WERI-Rb-1 (cell line): Measurements from ENCODE around the gene NFS1.

Experiments
- DNase-seq: peaks from one replicate; pipeline ENCODE4 v3.0.0-alpha.2; 2020
- H3K27ac ChIP-seq: fragments of 250-450 bp; sonication (Bioruptor Pico); 2 replicates; pipeline ENCODE4 v1.5.1; 2020; ENCODE audit warnings: mild to moderate bottlenecking, moderate library complexity
- H3K27me3 ChIP-seq: fragments of 250-450 bp; sonication (Bioruptor Pico); 2 replicates; pipeline ENCODE4 v1.5.1; 2021; ENCODE audit warnings: mild to moderate bottlenecking, low read depth, moderate library complexity; ENCODE audit not compliant: insufficient read depth, severe bottlenecking
- H3K36me3 ChIP-seq: fragments of 250-450 bp; sonication (Bioruptor Pico); 2 replicates; pipeline ENCODE4 v1.5.1; 2020; ENCODE audit warnings: mild to moderate bottlenecking, moderate library complexity
- H3K4me3 ChIP-seq: 2 replicates; pipeline ENCODE4 v1.5.1; 2011; ENCODE audit warnings: low read depth, mild to moderate bottlenecking, control low read depth, low read length
- H3K9me3 ChIP-seq: fragments of 250-450 bp; sonication (Bioruptor Pico); 2 replicates; pipeline ENCODE4 v1.5.1; 2021; ENCODE audit warnings: mild to moderate bottlenecking, moderate library complexity; ENCODE audit not compliant: severe bottlenecking
- CTCF ChIP-seq: IDR thresholded peaks from 2 replicates; pipeline ENCODE4 v1.5.1; 2011; ENCODE audit warnings: low read depth, mild to moderate bottlenecking, control low read depth, inconsistent platforms, low read length

NFS1 gene

GRCh38 chr20:35661053-35661452 lies 38.1 kb downstream of the NFS1 start:
- Histone ChIP-seq H3K36me3 (peaks cover 26% of the 10 kb centered on the region), H3K27ac (no peak overlapping the region), H3K27me3 (no peaks in the 10 kb centered on the region), H3K9me3 (no peaks in the 10 kb centered on the region), H3K4me3 (no peak overlapping the region)
- no peak for TF ChIP-seq CTCF
- no peak for DNase-seq

- Histone ChIP-seq H3K9me3 (no peaks in the 10 kb centered on the region), H3K4me3 (no peak overlapping the region), H3K27ac (no peak overlapping the region), H3K36me3 (peaks cover 27% of the 10 kb centered on the region), H3K27me3 (no peaks in the 10 kb centered on the region)
- no peak for DNase-seq
- TF ChIP-seq CTCF, result no peak
Observed at GRCh38 chr20:35660122-35660937, 38.8 kb downstream of the NFS1 start.

DNA sequence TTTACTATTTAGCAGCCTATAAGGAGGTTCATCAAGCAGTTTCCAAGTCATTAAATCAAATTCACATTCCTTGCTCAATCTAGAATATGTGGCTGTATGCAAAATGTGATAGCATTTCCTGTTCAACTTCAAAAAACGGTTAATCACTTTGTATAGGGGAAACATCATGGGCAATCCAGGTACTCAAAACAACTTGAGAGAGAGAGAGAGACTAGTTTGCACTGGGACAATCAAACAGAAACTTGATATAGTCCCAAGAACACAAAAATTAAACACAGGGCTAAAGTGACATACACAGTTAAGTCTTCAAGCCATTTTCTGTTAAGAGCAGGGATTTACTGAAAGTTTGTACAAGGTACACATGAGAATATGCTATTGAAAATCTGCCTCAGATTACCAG lies 41.9 kb downstream of the NFS1 start:
- Histone ChIP-seq H3K27me3 (no peaks in the 10 kb centered on the region), H3K4me3 (no peak overlapping the region), H3K36me3 (peaks cover 48% of the 10 kb centered on the region), H3K27ac (no peak overlapping the region), H3K9me3 (no peaks in the 10 kb centered on the region)
- DNase-seq, result no peak
- no peak for TF ChIP-seq CTCF

DNA sequence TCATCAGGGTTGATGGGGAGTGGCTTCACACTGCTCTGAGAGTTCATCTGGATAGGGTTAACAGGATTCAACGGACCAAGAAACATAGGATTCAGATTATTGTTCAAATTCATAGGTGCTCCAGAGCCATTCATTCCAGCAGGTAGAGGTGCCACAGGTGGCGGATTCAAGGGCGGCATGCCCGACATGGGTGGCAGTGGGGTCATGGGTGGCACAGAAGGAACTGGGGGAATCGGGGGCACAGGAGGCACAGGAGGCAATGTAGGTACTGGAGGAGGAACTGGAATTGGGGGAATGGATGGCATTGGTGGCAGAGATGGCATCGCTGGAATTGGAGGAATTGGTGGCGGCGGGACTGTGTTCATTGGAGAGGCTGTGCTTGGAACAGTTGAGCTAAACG lies 44.7 kb downstream of the NFS1 start:
- Histone ChIP-seq H3K36me3 (peaks cover 58% of the 10 kb centered on the region), H3K27ac (no peak overlapping the region), H3K27me3 (no peaks in the 10 kb centered on the region), H3K4me3 (no peak overlapping the region), H3K9me3 (no peaks in the 10 kb centered on the region)
- no peak for DNase-seq
- no peak for TF ChIP-seq CTCF

DNA sequence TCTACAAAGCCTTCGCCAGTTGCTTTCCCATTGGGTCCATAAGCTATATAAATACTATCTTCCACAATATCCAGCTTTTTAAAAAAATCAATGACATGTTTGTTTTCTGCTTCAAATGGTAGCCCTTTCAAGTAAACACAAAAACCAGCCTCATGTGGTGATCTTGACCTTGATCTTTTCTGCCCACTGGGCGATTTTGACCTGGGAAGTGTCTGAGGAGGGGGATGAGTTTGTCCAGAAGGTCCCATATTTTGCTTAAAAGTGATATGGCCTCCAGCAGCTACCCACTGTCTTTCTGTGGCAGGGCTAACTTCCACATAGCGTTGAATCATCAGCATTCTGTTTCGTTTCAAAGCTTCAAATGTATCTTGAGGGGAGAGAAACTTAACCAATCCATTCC lies 45.3 kb downstream of the NFS1 start:
- no peak for DNase-seq
- no peaks in the 10 kb centered on the region for H3K9me3 ChIP-seq
- H3K36me3 ChIP-seq, result peaks cover 62% of the 10 kb centered on the region
- no peaks in the 10 kb centered on the region for H3K27me3 ChIP-seq
- no peak overlapping the region for H3K4me3 ChIP-seq
- TF ChIP-seq CTCF, result no peak
- no peak overlapping the region for H3K27ac ChIP-seq

DNA sequence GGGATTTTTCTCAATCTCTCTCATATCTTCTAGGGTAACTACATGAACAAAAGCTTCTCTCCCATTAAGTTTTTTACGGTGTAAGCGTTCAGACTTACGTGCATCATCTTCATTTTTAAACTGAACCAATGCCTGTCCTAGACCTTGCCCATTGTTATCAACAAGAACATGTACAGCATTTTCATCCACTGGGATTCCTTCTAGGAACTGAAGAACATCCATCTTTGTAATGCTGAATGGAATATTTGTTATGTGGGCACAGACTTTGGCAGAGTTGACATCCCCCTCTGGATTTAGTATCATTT lies 45.8 kb downstream of the NFS1 start:
- no peak for DNase-seq
- Histone ChIP-seq H3K27ac (no peak overlapping the region), H3K27me3 (no peaks in the 10 kb centered on the region), H3K36me3 (peaks cover 63% of the 10 kb centered on the region), H3K9me3 (no peaks in the 10 kb centered on the region), H3K4me3 (no peak overlapping the region)
- TF ChIP-seq CTCF, result no peak
